HG03521 (cell line): ENCODE measurements around the gene FMNL2.

ENCODE experiments used
- ATAC-seq: cut with Tn5 transposase; IDR thresholded peaks from one replicate; pipeline ENCODE4 v1.9.1; 2021; ENCODE audit warnings: mild to moderate bottlenecking, moderate library complexity; ENCODE audit not compliant: unreplicated experiment

Gene FMNL2

GRCh38 chr2:152421521-152422370 is 86.8 kb downstream of the FMNL2 start:
- ATAC-seq = peak; percentile 64

DNA sequence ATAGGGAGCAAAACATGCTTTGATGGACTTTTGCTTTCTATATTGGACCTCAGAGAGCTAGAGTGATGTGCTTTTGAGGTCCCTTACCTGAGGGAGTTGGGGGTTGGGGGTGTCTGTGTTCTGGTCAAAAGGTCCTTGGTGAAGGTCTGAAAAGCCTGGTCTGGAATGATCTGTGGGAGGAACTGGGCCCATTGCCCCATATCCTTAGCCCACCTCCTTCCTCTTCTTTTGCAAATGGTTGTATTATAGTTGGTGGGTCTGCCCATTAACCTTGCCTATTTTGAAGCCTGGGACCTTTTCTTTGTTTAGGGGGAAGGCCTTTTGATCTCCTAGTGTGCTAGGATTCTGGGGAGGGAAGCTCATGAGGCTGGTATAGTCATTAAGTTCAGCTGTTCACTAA is 88.7 kb downstream of the FMNL2 start:
- ATAC-seq = no peak

DNA sequence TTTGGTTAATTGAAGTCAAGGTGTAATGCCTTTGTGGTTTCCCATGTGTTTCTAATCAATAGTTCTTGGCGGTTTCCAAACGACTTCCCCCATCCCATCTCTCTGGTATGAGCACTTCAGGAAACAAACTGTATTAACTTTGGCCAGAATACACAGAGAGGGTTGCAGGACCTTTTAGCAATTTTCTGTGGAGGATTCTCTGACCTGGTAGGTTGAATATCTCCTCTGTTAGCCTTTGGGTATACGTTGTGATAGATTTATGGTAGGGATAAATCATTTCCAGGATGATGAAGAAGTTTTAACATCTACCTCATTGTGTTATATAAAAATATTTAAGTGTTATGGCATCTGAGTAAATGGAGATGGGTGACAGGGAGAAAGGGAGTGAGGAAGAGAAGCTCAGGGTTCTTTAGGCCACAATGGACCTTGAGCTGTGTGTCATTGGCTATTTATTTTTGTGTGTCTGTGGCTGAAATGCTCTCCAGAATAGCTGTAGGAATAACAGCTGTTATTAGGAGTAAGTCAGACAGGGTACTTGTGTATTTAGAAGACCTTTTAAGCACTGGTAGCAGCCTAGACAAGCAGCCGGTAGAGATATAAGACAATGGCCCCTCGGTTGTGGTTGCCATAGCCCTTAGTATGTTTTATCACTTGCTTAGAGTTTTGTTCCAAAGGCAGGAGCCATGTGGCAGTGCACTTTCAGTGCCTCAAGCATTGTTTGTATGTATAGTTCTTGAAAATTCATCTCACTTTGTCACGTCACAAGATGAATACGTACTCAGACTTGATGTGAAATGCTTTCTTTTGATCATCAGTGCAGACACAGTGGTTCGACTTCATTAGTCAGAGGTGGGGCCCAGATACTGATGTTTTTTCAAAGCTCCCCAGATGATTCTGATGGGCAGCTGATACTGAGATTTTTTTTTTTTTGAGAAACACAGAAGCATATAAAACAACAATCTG is 91.1 kb downstream of the FMNL2 start:
- no peak for ATAC-seq

GRCh38 chr2:152426801-152427200 is 91.8 kb downstream of the FMNL2 start:
- no peak for ATAC-seq

DNA sequence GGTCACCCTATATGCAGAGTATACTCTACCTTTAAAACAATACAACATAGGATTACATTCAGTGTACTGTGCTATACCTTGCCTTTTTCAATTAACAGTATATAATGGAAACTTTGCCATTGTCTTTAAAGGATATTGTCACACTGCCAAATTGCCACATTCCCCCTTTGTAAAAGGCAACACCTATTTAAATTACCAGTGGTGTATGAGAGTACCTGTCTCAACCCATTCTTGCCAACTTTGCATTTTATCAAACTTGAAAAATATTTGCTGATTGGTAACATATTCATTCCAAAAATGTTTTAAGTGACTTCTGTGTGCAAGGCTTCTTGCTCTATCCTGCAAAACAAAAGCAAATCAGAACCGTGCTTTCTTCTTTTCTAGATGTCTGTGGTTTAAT is 92.9 kb downstream of the FMNL2 start:
- no peak for ATAC-seq

DNA sequence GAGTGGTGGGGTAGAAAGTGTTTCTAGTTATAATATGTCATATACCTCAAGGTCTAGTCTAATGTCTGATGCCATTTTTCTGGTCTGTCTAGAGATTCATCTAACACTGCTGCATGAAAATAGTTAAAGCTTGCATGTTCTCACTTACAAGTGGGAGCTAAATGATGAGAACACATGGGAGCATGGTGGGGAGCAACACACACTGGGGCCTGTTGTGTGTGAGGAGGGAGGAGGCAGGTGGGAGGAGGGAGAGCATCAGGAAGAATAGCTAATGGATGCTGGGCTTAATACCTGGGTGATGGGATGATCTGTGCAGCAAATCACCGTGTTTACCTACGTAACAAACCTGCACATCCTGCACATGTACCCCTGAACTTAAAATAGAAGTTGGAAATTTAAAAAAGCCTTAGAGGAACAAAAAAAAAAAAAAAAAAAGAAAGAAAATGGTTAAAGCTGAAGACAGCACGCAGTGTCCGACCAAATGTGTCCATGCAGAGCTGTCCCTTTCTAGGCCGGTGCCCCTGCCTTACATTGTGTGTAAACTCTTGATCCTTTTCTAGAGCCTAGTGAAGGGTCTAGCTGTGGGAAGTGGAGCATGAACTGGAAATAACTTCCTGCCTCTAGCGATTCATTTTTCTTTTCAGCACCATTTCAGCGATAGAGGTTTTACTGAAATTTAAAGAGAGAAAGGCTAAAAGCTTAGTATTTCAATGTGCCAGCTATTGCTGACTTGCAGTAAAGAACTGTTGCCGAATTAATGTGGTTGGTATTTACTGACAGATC is 94.0 kb downstream of the FMNL2 start:
- no peak for ATAC-seq

GRCh38 chr2:152430876-152431275 is 95.9 kb downstream of the FMNL2 start:
- ATAC-seq = no peak

DNA sequence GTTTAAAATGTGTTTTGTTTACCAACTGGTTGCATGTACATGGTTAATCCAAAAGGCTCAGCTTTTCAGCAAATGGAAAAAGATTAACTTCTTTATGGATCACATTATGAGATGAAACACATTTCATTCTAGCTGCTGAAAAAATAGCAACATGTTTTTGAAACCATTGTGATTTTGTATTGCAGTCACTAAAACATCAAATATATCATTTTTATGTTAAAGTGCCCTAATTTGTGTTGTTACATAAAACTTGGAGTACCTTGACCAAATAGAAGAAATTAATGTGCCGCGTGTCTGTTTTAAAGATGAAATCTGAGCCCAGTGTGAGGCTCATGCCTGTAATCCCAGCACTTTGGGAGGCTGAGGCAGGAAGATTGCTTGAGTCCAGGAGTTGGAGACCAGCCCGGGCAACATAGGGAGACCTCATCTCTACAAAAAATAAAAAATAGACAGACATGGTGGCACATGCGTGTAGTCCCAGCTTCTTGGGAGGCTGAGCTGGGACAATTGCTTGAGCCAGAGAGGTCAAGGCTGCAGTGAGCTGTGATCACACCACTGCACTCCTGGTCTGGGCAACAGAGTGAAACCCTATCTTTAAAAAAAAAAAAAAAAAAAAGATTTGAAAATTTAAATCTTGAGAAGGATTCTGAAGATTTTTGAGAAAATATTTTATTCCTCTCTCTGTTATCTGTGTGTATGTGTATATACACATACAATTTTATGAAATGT is 96.6 kb downstream of the FMNL2 start:
- no peak for ATAC-seq

DNA sequence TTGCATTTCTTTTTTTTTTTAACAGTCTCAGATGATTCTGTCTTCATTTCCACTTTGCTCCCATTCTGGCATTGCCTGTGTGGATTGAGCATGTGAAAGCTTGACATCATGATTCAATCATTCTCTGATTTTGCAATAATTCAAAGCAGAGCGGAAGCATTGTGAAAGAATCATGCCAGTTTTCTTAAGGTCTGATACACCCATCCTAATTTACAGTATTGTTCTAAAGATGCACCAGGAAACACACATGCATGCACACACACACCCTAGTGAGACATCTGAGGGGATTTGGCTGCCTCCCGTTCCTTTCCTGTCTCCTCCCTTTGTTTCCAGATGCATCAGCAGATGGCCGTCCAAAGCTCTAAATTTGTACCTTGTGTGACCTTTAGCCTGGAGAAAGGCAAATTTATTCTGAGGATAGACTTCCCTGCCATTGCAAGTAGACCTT is 97.3 kb downstream of the FMNL2 start:
- no peak for ATAC-seq

- ATAC-seq = no peak
Observed at GRCh38 chr2:152432765-152433164, 97.8 kb downstream of the FMNL2 start.

- no peak for ATAC-seq
Observed at GRCh38 chr2:152433289-152433688, 98.3 kb downstream of the FMNL2 start.

DNA sequence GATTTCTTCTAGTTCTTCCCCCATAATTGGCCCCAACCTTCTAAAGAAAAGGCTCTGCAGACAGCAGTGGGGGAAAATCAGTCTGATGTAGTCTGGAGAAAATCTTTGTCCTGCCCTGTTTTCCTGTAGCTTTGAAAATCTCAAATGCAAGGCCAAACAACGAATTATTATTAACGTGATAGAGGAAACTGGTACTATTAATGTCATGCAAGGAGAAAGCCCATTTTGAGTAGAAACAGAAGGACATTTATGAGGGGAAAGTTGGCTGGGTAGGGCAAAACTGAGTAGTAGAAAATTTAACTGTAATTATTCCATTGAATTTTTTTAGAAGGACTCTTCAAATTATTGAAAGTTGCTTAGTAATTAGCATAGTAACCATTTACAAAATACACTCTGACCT is 98.8 kb downstream of the FMNL2 start:
- ATAC-seq = no peak

- ATAC-seq = no peak
Observed at GRCh38 chr2:152434395-152435182, 99.6 kb downstream of the FMNL2 start.

- no peak for ATAC-seq
Observed at GRCh38 chr2:152436148-152436547, 101.2 kb downstream of the FMNL2 start.

DNA sequence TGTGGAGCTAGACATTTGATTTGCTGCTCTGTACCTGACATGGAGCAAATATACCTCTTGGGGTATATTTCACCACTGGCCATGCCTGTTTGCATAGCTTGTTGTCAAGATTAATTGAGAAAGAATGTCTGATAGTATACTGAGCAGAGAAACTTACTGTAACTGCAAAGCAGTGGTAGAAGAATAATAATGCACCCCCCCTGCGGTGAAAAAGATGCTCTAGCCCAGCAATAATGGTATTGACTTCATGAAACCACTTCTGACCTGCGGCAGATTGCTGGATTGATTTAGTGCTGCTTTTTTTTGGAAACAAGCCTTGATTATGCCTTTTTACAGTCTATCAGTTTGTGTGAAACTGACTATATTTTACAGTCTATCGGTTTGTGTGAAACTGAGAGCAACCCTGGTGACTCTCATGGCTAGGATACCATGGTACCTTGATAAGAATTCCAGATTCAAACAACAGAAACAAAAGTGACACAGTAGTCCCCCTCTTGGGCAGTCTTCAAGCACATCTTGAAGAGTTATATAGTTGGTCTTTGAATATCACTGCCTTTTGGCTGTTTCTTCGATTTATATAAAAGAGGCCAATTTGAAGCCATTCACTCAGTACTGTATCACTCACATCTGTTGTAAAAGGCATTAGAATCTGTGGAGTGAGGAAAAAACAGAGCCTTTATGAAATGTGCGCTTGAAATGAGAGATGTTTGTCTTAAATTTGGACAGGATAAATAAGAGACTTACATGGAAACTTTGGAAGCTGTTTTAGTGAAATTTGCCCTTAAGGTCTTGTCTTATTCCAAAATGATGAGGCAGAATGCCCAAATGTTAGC is 102.5 kb downstream of the FMNL2 start:
- no peak for ATAC-seq

- ATAC-seq = no peak
Observed at GRCh38 chr2:152440049-152440448, 105.1 kb downstream of the FMNL2 start.

DNA sequence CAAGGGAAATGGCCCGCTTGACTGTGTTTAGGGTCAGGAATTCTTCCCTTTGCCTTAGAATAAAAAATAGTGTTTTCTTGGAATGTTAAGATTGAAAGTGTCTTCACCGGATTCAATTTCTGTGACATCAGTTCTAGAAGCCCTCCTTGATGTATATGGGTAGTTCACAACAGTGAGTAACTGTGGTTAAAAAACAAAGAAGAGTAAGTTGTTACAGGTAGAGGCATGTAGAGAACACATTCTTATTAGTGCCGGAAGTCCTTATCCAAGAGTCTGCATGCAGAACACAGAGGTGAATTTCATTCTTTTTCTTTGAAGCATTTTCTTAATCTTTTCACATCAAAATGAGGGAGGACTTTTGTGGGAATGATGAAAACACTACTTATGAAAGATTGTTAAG is 105.5 kb downstream of the FMNL2 start:
- no peak for ATAC-seq

GRCh38 chr2:152441961-152442360 is 107.0 kb downstream of the FMNL2 start:
- ATAC-seq = no peak

- ATAC-seq = no peak
Observed at GRCh38 chr2:152443771-152444170, 108.8 kb downstream of the FMNL2 start.
